Inferior parietal cortex (tissue), 1 donor: Measurements from ENCODE around the gene CLCNKA.

ENCODE experiments used
- DNase-seq: peaks from one replicate; pipeline ENCODE4 v3.0.0-alpha.2; 2016; ENCODE audit errors: extremely low spot score

CLCNKA gene

GRCh38 chr1:16063226-16063829, 41.5 kb downstream of the CLCNKA start:
- no peak for DNase-seq

DNA sequence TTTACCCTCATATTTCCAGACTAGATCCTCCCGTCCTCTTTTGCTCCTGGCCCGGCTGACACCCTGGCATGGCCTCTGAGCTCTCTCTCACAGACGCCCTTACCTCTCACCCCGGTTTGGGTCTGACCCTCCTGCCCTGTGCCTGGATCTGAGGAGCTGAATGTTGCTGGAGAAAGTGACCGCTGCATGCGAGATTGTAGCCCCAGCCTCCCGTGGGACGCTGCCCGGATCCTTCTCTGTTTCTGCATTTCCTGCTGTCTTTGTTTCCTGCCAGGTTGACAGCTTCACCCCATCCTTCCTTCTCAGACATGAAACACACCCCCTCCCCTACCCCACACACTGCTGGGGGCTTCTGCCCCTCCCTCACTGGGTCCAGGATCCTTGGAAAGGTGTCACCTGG, 42.1 kb downstream of the CLCNKA start:
- DNase-seq: no peak

GRCh38 chr1:16064536-16065268, 42.9 kb downstream of the CLCNKA start:
- no peak for DNase-seq

DNA sequence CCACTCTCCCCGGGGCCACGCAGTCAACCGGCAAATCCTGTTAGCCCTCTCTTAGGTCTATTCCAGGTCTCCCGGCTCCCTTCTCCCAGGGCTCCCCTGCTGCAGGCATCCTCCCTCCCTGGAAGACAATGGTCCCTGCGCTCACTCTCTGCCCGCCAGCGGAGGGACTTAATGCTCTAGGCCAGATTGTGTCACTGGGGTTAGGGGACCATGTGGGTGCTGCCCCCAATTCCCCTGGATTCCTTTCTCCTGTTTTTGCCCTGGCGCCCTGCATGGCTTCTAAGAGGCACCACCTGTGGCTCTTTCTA, 43.4 kb downstream of the CLCNKA start:
- DNase-seq: no peak

DNA sequence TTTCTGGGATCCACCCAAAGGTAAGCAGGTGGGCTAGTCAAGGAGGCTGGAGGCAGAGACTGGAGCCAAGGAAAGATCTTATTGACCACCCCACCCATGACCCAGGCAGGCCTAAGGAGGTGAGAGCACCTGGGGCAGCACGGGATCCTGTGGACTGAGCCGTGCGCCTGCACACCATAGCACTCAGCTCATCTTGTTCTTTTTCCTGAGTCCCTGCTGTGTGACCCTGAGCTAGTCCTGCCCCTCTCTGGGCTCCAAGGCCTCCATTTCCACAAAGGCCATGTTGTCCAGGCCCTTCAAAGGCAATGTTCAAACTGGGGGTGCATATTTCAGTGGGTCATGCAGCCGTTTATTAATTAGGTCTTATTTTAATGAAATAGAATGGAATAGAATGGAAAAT, 44.4 kb downstream of the CLCNKA start:
- DNase-seq: no peak

- DNase-seq: no peak
These were observed 45.4 kb downstream of the CLCNKA start for GRCh38 chr1:16067127-16067768.

GRCh38 chr1:16067933-16068332, 46.1 kb downstream of the CLCNKA start:
- DNase-seq: no peak

DNA sequence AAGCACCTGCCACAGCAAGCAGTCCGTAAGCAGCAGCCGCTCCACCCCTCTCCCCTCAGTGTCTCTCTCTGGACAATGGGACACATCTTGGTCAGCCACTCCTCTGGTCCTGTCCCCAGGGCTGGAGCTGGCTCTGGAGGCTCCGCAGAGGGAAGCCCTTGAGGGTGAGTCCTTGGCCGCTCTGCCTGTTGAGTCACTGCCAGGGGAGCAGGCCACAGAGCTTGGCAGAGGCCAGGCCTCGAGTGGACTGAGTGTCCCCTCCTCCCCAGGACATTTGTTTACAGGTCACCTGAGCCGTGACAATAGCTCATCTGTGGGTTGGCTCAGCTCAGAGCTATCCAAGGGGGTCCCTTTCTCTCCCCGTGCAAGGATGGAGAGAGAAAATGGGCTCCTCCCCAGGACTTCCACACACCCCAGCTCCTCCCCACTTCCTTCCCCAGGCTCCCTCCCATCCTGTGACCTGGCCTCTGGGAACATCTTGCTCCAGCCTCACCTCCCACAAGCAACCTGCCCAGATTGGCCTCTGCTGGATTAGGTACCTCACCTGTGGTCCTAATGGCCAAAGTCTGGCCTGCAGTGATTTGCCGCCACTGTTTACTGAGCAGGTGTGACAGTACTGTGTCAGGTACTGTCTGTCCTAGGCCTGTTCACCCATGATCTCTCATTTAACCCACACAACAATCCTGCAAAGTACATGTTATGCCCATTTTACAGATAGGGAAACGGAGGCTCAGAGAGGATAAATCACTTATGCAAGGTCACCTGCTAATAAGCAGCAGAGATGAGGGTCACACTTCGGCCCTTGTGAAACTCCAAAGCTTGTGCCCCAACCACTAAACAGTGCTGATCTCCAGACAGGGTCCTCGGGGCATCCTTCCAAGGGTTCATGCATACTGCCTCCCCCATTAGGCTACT, 46.8 kb downstream of the CLCNKA start:
- DNase-seq: no peak

DNA sequence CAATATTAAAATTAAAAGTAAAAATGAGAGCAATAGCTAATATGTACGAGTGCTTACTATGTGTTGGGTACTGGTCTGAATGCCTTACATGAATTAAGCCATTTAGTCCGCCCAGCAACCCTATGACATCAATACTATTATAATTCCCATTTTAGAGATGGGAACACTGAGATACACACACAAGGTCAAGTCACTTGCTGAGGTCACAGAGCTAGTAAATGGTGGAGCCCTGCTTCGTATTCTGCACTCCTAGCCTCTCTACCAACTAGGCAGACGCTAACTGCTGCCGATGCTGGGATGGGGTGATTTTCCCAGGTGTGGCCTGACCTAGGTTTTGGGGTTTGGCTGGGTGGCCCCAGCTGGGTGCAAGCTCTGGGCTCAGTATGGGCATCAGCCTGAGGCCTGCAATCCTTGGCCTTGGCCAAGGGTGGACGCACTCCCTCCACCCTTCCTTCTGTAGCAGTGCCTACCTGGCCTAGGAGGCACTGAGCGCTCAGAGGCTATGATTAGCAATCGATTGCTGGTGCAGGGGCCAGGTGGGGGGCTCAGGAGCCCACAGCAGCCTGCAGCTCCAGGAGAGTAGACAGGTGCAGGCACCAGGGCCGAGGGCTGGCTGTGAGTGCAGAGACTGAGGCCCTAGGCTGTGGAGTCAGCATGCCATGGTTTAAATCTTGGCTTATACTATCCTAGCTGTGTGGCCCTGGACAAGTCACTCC, 49.0 kb downstream of the CLCNKA start:
- no peak for DNase-seq

- DNase-seq: no peak
These were observed 49.8 kb downstream of the CLCNKA start for GRCh38 chr1:16071614-16072013.

DNA sequence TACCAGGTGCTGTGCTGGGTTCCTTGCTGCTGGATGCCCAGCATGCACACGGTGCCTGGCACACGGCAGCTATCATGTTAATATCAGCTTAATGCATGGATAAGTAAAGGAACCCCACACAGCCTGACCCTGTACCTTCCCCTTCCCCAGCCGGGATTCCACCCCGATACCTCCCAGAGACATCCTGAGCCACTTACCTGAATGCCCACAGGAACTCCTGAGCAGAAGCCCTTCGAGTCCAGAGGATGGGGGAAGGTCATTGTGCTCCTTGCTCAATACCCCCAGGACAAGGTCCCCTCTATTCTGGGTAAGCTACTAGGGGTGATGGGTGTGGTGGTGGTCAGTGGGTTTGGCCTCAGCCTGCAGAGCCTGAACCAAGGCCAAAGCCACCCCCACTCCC, 50.3 kb downstream of the CLCNKA start:
- no peak for DNase-seq

DNA sequence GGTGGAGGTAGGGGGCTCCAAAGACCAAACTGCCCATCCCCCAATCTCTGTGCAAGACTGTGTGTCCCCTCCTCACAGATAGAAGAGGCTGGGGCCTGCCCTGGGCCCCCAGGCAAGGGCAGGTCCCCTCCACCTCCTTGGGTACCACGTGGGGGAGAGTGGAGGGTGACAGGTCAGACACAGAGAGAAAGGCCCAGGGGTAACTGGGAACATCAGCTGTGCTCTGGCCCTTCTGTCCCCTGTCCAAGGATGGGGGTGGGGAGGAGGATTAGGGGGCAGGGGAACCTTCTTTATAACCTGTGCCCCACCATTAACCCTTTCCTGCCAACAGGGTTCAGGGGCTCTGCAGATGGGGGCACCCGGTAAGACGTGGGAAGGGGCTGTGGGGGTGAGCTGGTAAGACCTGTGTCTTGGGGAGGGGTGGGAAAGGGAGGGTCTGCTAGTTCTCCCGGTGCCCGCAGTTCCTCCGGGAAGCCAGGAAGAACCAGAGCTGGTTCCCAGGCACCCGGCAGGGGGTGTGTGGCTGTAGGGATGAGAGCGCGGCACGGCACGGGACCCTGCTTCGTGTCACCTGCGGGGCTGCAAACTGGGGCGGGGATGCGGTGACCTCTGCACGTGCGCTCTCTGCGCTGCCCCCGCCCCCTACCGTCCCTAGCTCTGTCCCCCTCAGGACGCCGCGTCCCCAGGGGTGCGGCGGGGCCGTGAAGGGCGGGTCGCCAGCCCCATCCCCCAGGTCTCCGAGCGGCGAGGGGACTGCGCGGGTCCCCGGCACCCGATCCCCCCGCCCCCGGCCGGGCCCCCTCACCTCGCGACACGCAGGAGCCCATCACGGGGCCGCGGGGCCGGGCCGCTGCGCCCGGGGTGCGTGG, 51.0 kb downstream of the CLCNKA start:
- DNase-seq: no peak

- no peak for DNase-seq
These were observed 51.8 kb downstream of the CLCNKA start, which contains the start of gene FAM131C for GRCh38 chr1:16073490-16074119. FAM131C (minus strand) TSS chr1:16073651; CDS start chr1:16073442, 209 bp downstream.

GRCh38 chr1:16074217-16074616, 52.4 kb downstream of the CLCNKA start:
- no peak for DNase-seq

GRCh38 chr1:16075337-16076030, 53.6 kb downstream of the CLCNKA start:
- no peak for DNase-seq

- DNase-seq: no peak
These were observed 54.4 kb downstream of the CLCNKA start for GRCh38 chr1:16076031-16076864.

DNA sequence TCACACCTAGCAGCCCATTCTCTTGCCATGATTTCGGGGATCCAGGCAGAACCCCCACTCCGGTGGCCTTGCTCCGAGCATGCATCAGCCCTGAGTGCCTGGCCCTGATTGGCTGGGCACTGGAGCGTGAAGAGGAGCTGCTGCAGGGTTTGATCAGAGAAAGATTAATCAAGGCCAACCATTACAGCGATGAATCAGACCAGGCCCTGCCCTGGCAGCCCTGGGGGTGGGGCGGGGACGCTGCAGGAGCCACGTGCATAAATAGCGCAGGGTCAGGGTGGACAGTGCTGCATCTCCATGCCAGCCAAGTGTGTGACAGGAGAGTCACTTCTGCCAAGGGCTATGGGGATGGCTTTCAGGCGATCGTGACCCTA, 55.0 kb downstream of the CLCNKA start:
- DNase-seq: no peak

- DNase-seq: no peak
These were observed 55.8 kb downstream of the CLCNKA start for GRCh38 chr1:16077406-16078245.
